ENCODE data around the gene DCAF15.

DCAF15 gene

DNA sequence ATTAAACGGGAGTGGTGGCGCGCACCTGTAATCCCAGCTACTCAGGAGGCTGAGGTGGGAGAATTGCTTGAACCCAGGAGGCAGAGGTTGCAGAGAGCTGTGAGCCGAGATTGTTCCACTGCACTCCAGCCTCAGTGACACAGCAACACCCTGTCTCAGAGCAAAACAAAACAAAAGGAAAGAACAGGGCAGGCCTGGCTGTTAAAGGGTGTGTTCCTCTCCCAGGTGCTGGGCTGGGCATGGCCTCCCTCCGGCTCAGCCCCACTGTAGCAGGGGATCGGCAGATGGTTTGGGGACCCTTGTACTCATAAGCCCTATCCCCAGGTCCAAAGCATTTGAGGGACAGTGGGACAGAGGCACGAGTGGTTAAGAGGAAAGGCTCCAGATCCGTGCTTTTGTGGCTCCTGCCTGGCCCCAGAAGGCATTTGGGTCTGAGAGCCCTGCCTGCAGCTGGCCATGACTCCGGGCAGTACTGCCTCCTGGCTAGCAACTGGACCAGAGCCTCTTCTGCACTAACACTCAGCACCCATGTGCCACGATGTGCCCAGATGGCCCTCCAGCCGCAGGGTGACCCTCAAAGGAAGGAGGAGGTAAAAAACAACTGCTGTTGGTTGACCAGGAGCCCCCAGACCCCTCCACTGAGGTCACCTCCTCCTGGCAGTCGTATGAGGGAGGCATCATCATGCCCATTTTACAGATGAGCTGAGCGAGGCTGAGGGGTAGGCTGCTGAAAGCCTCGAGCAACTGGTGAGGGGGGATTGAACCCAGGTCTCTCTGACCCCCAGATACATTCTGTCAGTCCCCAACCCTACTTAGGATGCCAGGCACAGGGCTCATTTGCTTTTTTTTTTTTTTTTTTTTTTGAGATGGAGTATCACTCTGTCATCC lies 43.8 kb downstream of the DCAF15 start:
- no peak for DNase-seq

- DNase-seq = no peak
These were observed 44.8 kb downstream of the DCAF15 start for GRCh38 chr19:13996928-13997630.

DNA sequence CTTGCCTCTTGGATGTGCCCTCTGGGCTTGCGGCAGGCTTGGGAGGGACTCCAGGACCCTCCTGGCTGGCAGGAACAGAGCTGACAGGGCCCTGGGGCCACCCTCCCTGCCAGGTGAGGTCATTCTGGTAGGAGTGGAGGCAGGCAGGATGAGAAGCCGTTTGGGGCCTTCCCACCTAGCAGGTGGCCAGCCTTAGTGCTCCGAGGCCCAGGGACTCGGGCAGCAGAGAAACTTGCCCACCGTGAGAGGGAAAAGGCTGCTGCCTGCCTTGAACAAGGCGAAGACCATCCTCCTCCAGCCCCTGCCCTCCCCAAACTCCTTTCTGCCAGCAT lies 45.3 kb downstream of the DCAF15 start:
- no peak for DNase-seq

DNA sequence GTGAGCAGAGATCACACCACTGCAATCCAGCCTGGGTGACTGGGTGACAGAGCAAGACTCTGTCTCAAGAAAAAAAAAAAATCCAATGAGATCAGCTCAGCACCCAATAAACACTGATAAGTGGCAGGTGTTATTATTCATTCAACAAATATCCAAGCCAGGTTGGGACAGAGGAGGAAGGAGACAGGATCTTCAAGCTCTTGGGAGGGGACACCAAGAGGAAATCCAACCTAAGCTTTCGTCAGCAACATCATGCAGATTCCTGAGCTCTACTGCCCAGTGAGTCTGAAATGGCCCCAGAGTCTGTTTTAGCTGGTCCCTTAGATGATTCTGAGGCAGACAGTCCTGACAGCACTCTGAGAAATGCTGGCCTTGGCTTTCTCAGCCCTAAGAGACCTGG lies 46.1 kb downstream of the DCAF15 start:
- no peak for DNase-seq

DNA sequence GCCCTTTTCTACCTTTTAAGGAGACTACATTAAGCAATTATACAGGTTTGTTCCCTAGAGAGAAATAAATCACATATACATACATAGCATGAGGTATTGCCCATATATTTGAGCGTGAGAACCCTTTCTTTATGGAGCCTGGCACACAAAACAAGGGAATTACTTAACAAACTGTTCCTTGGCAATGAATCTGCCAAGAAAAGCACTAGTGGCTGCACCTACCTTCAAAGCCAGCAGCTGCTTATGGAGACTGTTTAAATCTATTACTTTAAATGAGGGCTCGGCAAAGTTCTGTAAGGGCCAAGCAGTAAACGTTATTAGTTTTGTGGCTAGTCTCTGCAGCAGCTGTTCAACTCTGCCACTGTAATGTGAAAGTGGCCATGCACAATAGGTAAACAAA lies 46.8 kb downstream of the DCAF15 start:
- DNase-seq = no peak

- no peak for DNase-seq
These were observed 48.5 kb downstream of the DCAF15 start for GRCh38 chr19:14000691-14001375.

GRCh38 chr19:14002571-14003250 lies 50.4 kb downstream of the DCAF15 start:
- DNase-seq = no peak

DNA sequence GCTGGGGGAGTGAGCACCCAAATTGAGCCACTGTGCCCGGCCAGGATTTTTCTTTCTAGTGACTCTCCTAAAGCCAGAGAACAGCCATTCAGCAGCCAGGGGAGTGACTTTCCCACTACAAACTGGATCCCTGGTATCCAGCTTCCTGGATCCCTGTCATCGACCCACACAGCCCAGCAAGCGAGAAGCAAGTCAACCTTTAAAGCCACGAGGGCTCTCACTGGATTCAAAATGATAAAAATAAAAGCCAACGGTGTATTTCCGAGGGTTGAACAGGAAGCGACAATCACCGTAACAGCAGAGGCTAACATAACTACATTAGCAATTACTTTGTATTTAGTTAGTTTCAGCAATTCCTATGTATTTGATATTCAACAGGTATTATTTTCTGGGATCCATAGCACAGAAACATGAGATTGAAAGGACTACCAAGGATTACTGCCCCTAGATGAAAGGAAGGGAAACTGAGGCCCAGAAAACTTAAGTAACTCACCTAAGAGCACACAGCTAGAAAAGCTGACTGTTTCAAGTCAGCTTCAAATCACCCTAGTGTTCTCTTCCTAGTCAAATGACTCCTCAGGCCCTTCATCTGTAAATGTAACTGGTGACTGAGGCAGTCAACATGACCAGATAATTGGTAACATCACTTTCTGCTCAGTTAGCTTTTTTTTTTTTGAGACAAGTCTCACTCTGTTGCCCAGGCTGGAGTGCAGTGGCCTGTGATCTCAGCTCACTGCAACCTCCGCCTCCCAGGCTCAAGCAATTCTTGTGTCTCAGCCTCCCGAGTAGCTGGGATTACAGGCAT lies 51.1 kb downstream of the DCAF15 start:
- no peak for DNase-seq

DNA sequence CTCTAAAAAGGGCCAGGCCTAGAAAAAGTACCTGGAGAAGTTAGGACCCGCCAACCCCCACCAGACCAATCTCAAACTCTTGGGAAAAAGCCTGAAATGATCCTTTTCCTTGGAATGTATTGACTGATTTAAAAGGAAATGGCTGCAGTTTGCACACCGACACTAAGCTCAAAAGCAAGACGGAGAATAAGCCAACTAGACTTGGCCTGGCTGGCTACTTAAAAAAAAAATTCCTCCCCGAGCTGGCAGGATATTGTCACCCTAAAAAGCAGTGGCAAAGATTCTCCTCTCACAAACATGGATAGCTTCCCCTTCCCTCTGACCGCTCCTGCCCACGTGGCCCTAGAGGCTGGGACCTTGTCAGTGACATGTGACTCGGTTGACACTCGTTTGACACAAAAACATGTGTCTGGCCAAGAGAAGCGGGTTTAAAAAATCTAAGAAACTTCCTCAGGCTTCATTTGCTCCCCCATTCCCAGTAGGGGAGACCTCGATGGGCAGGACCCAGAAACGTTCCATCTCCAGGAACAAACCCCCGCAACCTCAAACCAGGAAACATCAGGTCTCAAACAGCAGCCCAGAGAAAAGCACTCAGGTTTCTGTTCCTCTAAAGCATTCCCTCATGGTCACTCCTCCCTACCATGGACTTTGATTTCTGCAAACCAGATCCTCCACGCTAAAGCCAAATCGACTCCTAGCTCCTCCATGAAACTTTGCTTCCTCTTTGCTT lies 52.5 kb downstream of the DCAF15 start:
- no peak for DNase-seq

DNA sequence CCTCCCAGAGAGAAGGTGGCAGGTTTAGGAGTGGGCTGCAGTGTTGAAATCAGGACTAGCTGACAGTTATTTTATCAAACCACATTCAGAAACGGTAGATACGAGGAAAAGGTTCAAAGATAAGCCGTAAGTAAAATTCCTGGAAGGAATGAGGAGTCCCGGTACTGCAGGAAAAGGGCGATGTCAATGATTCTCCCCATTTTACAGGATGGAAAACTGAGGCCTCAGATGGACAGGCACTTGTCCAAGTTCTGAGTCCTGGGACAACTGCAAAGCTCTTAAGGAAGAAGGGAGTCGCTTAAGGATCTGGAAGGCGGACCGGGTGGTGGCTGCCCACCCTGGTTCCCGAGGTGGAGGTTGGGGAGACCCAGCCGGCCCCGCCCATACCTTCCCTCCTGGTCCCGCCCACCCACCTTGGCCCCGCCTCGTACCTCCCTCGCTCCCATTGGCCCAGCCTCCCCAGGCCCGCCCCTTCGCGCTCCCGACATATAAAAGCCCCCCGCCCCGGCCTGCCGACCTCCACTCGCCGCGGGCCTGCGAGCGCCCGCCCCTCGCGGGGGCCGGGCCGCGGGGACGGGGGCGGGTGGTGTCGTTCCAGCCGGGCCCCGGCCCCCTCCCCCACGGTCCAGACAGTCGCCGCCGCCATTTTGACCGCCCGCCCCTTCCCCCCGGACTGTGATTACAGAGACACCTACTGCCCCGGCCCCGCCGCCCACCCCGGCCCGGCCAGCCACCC lies 53.2 kb downstream of the DCAF15 start:
- DNase-seq = peak; percentile 88

GRCh38 chr19:14006085-14006765 lies 53.9 kb downstream of the DCAF15 start, which contains the start of gene RFX1:
Gene RFX1 (minus strand): TSS chr19:14006320. CDS start chr19:13993843, 12,477 bp downstream.
- DNase-seq = peak; percentile 100

DNA sequence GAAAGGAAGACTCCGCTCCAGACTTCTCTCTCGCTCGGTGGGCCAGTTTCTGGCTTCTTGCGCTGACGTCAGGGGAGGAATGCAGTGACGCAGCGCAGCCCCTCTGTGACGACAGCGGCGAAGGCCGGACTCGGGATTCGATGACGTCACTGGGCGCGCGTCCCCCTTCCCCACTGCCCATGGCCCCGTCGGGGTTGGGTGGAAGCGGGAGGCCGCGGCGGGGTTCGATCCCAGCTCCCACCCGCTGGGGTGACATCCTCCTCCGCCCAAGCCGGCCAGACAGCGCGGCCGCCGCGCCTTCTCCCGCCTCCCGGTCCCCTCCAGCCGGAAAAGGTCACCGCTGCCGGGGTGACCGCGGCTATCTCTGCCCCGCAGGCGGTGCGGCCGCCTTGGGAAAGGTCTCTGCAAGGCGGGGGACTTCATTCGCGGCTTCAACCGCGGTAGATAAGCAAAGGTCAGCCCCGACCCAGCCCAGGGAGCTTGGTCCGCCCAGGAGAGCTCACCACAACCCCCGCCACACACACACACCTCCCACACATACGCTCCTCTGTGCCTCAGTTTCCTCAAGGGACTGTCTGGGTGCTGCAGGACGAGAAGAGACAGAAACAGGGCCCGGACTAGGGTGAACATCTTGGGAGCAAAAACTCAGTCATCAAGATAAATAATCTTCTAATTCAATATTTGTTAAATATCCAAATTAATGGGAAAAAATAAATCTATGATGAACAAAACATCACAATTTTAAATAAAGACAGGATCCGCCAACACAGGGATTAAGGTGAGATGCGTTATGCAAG lies 54.7 kb downstream of the DCAF15 start:
- no peak for DNase-seq

Measured in fibroblast of skin of scalp (primary cell).